HuH-7.5 (cell line): ENCODE results near the gene AKAP5.

Source experiments
- DNase-seq: peaks from one replicate; pipeline ENCODE4 v3.0.0; 2011; ENCODE audit warnings: low spot score

Gene AKAP5

DNA sequence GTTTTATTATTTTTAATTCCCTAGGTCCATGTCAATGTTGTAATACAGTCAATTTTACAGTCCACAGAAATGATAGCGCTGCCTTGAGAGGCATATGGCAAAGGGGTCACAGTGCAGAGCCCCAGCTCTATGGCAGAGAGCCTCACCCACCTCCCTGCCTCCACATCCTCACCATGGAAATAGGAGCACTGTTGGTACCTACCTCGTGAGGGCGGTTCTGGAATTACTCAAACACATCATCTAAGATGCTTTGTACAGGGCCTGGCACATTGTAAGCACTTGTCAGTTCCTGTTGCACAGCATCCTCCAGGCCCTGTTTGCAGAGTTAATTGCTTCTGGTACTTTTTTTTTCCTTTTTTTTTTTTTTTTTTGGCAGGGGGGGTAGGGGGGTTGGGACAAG is 4.1 kb upstream of the AKAP5 start:
- no peak for DNase-seq

DNA sequence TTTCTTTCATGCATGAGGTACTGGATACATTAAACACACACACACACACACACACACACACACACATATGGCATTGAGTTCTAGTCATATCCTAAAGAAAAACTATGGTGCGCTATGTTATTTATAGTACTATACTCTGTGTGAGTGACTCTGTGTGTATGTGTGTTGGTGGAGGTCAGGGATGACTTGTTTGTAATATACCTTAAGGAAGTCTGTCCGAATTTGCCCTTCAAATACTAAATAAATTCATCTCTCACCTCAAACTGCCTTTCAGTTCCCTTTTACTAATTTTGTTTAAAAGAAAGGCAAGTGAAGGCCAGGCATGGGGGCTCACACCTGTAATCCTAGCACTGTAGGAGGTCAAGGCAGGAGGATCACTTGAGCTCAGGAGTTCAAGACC is 2.1 kb upstream of the AKAP5 start:
- no peak for DNase-seq

DNA sequence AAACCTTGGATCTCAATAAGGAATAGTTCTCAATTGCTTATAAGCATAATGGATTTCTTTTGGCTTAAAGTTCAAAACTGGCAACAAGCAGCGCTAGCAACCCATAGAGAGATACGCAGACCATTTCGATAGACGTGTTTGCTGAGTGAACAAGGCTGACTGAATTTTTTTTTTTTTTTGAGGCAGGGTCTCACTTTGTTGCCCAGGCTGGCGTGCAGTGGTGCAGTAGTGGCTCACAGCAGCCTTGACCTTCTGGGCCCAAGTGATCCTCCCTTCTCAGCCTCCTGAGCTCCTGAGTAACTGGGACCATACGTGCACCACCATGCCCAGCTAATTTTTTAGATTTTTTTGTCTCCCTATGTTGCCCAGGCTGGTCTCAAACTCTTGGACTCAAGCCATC is 1.4 kb upstream of the AKAP5 start:
- no peak for DNase-seq

DNA sequence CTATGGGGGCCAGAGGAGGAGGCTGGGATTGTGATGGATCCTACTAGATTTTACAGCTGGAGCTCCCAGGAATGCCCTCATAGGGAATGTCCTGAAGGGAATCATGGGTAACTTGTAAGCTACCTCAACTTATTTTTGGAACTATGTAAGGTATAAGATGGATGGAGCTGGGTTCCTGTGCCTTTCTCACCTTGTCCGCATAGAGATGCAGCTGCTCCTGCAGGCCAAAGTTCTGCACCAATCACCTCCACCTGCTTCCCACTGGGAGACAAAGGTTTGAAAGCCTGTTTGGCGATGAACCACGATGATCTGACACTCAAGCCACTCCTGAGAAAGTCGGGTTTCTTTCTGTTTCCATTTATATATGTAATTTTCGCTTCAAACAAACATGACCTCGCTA is 648 bp upstream of the AKAP5 start:
- DNase-seq = peak; percentile 15

DNA sequence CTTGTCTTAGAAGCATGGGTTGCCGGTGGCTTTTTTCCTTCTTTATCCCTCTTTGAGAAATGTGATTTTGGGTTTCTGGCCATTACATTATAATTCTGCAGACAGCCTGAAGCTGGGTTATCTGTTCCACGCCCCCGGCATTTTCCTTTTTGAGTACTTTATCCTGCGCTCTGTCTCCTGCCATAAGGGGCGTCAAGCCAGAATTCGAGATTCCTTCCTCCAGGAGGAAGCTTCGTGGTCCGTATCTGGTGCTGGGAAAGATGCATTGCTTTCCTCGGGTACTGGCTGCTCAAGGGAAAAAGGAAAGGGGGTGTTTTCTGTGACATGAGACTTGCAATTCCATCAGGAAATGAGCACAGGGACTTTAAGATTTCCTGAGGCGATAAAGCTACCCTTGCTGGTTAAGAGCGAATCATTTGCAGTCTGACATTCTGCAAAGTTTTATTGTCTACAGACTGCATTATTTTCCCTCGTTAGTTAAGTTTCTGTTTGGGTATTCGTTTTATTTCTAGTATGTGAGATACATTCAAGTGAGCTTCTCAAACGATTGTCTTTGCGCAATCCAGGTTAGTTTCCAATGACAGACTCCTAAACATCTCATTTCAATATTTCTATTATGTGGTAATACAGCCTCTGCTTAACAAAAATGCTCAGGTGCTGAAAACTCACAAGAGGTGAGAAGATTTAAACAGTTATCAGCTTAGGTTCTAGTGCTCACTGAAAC is 694 bp downstream of the AKAP5 start:
- peak; percentile 14 for DNase-seq

DNA sequence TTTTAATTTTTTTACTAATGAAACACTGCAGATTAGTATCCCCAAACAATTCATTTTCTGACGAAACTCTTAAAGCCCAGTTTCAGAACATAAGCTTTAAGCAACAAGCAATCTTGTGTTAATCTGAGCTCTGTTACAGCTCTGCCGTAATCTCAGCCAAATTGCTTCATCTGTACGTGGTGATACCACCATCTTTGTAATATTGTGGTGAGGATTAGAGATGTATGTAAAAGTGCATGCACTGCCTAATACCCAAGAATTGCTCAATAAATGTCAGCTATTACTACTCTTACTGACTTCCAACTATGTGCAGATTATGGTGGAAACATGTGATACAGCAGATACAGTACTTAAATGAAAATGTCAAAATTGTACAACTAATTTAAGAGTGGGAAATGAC is 1.8 kb downstream of the AKAP5 start:
- DNase-seq = no peak

DNA sequence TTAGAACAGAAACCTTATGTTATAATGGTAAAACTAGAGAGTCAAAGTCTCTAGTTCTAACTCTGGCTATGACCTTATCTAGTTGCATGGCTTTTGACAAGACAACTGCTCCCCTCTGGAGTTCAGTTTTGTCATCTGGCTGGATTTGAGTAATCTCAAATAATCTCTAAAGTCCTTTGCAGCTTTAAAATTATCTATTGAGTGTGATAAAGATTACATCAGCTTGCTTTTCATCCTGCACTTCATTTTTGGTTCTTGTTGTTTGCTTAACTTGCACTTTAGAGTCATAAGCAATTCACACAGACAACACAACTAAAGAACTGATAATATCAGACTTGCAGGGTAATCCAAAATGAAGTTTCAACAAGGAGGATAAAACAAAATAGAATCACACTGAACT is 2.3 kb downstream of the AKAP5 start:
- DNase-seq = no peak

DNA sequence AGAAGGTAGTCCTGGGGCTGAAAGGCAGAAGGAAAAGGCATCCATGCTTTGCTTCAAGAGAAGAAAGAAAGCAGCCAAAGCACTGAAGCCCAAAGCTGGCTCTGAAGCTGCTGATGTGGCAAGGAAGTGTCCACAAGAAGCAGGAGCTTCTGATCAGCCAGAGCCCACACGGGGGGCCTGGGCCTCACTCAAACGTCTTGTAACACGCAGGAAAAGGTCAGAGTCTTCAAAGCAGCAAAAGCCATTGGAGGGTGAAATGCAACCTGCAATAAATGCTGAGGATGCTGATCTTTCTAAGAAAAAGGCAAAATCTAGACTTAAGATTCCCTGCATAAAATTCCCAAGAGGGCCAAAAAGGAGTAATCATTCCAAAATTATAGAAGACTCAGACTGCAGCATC is 3.2 kb downstream of the AKAP5 start:
- no peak for DNase-seq

DNA sequence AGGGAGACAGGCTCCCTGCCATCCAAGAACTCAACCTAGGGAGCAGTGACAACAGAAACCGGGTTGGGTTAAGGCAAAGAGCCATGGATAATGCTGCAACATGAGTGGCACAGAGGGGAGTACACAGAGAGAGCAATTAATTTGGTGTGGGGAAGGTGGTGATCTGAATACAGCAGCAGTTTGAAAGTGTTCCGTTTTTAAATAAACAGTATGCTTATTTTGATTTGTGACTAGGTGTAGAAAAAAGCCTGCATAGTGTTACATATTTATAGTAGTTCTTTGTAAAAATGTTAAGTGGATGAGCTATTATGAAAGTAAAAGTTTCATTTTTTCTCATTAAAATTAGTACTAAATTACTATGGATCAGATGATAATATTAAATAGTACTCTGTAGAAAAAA is 8.7 kb downstream of the AKAP5 start:
- no peak for DNase-seq

DNA sequence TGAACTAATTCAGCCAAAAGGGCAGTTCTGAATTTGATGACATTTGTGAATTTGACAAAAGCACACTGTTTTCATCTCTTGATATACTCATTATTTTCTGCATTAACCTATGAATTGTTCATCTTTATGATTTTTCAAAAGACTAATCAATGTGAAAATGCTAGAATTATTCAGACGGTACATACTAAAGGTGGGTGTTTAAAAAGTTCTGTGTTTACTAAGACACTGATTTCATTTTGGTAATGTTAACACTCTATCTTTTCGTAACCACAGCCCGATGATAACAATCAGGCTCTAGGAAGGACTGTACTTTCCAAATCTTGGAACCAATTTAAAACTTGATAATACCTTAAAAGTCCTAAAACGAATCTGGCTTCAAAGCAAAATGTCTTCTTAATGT is 9.4 kb downstream of the AKAP5 start:
- no peak for DNase-seq

DNA sequence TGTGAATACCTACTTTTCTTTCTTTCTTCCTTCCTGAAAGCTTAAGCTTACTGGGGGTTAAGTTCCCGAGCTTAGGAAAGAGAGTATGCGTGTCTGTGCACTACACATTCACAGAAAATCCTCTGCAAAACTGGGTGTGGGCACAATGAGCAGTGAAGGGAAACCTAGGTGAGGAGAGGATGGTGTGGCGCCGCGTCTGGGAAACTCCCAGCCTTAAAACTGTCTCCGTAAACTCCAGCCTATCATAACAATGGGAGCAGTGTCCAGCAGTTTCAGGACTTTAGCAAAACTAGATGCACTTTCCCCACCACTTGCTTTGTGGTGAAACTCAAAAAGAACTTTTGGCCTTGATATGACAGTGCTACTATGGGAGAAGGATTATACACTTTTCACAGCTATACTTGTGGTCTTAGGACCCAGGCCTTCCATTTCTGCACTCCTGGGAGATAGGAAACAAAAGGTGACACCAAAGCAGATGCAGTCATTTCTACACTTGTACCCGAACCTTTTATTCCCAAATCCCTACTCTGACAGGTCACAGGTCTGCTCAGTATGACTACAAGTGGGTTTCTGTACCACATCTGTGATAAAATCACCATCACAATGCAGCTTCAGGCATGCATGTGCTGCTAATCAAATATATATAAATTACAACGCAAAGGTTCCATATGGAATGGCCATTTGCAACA is 10.4 kb downstream of the AKAP5 start:
- no peak for DNase-seq

DNA sequence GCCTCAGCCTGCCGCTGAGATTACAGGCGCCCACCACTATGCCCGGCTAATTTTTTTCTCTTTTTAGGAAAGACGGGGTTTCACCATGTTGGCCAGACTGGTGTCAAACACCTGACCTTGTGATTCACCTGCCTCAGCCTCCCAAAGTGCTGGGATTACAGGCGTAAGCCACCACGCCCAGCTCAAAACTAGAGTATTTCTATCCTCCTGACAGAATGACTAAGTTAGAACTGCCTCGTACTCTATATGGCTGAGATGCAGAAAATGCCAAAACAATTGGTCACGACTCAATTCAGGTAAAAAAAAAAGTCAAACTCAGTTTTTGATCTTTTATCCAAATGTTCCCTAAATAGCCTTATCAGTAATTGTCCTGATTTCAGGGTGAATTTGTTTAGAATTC is 11.1 kb downstream of the AKAP5 start:
- no peak for DNase-seq

DNA sequence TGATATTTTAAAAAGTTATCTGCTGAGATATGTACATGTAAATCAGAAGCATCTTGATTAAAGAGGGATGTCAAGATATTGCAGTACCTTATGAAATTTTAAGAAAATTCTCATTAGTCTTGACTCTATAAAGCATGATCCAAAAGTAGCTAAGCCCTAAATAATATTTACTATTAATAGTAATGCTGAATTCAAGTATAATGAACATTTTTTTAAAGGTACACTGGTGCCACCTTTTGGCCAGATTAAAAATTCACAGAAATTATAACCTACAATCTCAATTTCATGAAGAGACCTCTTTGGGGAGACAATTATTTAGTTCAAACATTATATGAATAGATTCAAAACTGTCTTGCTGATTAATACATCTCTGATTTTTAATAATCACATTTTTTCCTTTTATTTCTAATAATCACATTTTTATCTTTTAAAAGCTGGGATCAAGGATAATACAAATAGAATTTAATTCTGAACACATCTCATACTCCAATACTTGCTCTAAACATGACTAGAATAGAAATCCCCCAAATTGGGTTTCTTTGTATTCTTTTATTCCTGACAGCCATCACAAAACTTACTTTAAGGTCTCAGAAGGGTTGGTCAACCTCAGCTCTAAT is 13.4 kb downstream of the AKAP5 start:
- no peak for DNase-seq

DNA sequence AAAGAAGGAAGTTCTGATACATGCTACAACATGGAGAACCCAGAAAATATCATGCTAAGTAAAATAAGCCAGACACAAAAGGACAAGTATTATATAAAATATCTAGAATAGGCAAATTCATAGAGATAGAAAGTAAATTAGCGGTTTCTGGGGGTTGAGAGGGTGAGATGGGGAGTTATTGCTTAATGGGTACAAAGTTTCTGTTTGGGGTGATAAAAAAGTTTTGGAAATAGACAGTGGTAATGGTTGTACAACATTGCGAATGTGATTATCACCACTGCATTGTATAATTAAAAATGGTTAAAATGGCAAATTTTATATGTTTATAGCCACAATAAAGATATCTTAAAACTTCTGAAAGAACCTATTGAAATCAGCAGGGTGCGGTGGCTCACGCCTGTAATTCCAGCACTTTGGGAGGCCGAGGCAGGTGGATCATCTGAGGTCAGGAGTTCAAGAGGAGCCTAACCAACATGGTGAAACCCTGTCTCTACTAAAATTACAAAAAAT is 23.3 kb downstream of the AKAP5 start:
- DNase-seq = no peak

DNA sequence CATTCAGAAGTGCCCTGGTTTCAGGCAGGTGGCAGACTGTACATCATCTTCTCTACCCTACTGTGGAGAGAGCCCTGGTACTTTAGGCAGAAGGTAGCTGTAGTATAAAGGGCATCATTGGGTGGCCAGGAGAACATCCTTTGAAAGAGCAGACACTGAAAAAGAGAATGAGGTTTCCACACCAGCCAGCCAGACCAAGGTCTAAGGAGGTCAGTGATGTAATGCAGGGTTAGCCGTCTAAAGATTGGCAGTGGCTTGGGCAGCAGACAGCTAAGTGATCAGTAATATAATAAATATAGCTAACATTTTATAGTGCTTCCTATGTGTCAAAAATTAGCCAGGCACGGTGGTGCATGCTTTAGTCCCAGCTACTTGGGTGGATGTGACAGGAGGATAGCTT is 26.3 kb downstream of the AKAP5 start:
- no peak for DNase-seq

DNA sequence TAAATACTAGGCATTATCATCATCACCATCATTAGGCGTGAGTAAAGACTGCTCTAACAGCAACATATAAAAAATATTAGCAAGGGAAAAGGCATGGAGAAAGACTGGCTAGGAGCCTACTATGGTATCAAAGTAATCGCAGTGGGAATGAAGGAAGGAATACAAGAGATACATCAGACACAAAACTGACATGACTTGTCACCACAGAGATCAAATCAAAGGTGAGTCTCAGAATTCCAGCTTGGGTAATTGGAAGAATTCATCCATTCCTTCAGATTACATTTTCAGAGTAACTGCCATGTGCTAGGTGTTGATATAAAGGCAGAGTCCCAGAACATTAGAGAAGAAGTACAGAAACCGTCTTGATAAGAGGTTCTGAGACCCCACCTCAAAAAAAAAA is 28.2 kb downstream of the AKAP5 start:
- no peak for DNase-seq

DNA sequence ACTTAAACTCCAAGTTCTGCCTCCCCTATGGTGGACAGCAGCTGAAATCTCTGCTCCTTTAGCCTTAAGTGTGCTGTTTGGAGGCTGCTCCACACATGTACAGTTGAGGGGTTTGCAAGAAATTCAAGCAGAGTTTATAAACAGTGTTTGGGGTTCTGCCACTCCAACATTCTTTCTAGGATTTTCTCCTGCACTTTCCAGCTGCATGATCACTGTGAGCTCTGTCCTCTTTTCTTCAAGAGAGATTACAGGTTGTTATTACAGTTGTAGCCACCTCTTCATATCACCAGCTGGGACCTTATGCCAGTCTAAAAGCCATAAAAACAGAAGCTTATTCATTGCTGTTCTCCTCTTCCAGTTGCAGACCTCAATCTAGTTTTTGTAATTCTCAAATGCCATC is 30.0 kb downstream of the AKAP5 start:
- no peak for DNase-seq

DNA sequence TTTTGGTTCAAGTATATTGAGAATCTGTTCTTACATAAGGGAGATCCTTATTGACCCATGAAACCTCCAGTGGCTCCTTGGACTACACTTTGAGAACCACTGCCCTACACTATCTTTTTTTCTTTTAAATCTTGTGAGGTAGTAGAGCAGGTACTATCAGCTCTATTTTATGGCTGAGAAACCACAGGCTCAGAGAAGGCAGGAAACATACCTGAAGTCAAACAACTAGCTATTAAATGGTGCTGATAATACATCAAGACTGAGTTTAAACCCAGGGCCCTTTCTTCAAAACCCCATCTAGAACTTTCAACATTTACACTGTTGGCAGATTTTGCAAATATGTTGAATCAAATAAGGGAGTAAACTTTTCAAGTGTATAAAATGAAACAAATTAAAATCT is 31.5 kb downstream of the AKAP5 start:
- no peak for DNase-seq

DNA sequence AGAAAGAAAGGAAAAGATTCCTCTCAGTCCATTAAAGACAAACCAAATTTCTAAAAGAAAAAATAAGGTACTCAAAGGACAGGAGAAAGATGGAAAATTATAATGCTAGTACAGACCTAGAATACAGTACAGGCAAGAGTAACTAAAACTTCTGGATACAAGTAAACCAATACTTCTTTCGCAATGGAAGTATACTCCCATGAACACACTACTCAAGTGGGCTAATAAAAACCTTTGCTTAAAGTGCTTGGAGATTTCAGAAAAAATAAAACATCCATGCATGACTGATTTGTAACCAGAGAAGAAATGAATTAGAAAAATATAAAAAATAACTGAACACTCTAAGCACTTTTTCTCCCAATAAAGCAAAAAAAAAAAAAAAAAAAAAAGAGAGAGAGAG is 34.8 kb downstream of the AKAP5 start:
- no peak for DNase-seq

DNA sequence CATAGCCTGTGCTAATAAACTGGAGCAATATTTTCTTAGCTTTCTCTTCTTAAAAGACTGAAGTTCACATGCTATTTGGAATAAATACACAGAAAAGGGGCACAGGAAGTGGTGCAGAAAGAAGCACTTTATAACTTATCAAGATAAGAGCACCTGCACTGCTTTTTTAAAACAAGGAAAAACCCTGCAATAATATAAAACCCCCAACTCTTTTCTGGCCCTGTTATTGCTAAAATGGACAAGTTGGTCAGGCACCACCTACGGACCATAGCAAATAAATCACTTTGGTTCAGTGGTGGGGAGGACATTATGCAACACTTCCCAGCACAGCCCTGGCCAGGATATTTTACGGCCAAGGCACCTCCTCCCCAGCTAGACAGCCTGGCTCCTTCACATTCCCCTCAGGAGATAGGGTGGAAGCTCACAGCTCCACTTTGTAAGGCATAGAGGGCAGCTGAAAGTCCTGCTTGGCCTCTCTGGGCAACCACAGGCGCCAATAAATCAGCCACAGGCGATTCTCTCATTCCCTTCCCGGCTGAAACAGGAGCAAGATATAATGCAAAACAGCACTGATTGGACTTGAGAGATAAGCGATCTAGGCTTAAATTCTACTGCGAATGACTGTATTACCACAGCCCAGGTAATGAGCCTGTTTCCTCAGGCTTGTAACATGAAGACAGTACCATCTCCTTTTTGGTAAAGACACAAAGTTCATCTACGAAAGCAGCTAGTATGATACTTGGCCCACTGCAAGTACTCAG is 36.3 kb downstream of the AKAP5 start:
- DNase-seq = no peak

DNA sequence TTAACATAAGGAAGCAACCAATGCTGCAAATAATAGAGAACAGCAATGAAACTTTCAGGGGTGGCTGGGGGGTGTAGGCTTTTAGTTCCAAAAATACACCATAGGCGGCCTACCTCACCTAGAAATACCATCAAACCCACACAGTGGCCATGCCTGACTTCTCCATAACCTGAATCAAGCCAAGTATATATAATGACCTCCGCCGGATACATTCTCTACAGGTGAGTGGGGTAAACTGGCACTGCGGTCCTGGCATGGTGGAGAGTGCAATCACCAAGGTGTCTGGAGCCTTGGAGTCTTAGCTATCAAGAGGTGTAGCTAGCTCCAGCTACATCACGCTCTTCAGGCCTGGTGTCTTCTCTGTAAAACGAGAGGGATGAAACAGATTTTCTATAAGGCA is 37.2 kb downstream of the AKAP5 start:
- DNase-seq = no peak

DNA sequence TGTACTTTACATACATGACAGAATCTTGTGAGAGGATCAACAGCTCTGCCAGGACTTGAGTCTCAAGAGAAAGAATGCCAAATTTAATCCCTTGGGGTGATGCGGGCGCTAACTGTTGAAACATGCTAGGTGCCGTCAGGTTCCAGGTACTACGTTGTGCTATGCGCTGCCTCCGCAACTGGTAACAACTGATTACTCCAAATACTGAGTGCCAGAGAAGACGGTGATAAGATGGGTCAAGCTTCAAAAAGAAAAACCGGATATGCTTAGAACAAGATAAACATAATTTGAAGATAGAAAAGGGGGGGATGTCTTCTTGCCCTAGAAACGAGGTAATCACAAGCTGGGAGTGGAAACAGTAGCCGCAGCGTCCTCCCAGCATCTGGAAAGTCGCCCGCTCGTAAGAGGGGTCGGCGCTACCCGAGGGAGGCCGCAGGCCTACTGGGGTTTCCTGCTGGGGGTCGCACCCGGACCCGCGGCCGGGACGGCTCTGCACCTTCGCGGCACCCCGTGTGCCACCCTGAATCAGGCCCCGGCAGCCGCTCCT is 37.7 kb downstream of the AKAP5 start:
- no peak for DNase-seq
